ENCODE measurements around the gene SPDYE4. TPM values are rescaled to one million over a fixed set of nuclear protein-coding genes. Genes with fewer than 3 reads are reported as not detected.
"Not testable (repeated sequence)": the region's sequence is repeated elsewhere in the genome, so short reads cannot be mapped to it uniquely, and the experiment has no call there.

Gene SPDYE4
- not detected in 2 replicates for total RNA-seq (2014; rRNA removed; shearing (Covaris generic))
- polyA plus RNA-seq (2015; cell fraction: cytosol; rRNA removed), result not detected in 2 replicates
- not detected in 2 replicates for polyA plus RNA-seq (2015; cell fraction: nucleus; rRNA removed)

GRCh38 chr17:8758137-8758596 lies at the start of gene SPDYE4:
Gene SPDYE4 (minus strand): TSS chr17:8758546. CDS start chr17:8758382, 164 bp downstream.
- DNase-seq (ENCODE audit: low read depth), result no peak

- peak; percentile 59 for DNase-seq (ENCODE audit: low read depth)
Measured at GRCh38 chr17:8806926-8807550, 48.7 kb upstream of the SPDYE4 start.

GRCh38 chr17:8806253-8806925 lies 48.0 kb upstream of the SPDYE4 start:
- DNase-seq (ENCODE audit: low read depth), result no peak

- DNase-seq (ENCODE audit: low read depth), result not testable (repeated sequence)
Measured at GRCh38 chr17:8805396-8805795, 47.0 kb upstream of the SPDYE4 start.

GRCh38 chr17:8803531-8804420 lies 45.4 kb upstream of the SPDYE4 start:
- peak; percentile 9 for DNase-seq (ENCODE audit: low read depth)

- no peak for DNase-seq (ENCODE audit: low read depth)
Measured at GRCh38 chr17:8801135-8801840, 42.9 kb upstream of the SPDYE4 start.

GRCh38 chr17:8800656-8801055 lies 42.3 kb upstream of the SPDYE4 start:
- DNase-seq (ENCODE audit: low read depth), result no peak

GRCh38 chr17:8799570-8800212 lies 41.3 kb upstream of the SPDYE4 start:
- DNase-seq (ENCODE audit: low read depth), result no peak

- DNase-seq (ENCODE audit: low read depth), result no peak
Measured at GRCh38 chr17:8798846-8799569, 40.7 kb upstream of the SPDYE4 start, which contains the start of gene MFSD6L. Gene MFSD6L (minus strand): TSS chr17:8799365. CDS start chr17:8799120, 245 bp downstream.

GRCh38 chr17:8798176-8798845 lies 40.0 kb upstream of the SPDYE4 start:
- no peak for DNase-seq (ENCODE audit: low read depth)

- DNase-seq (ENCODE audit: low read depth), result no peak
Measured at GRCh38 chr17:8797621-8798175, 39.4 kb upstream of the SPDYE4 start.

GRCh38 chr17:8794636-8795035 lies 36.3 kb upstream of the SPDYE4 start:
- DNase-seq (ENCODE audit: low read depth), result no peak

GRCh38 chr17:8793649-8794048 lies 35.3 kb upstream of the SPDYE4 start:
- DNase-seq (ENCODE audit: low read depth), result no peak

- DNase-seq (ENCODE audit: low read depth), result no peak
Measured at GRCh38 chr17:8792646-8793045, 34.3 kb upstream of the SPDYE4 start.

- DNase-seq (ENCODE audit: low read depth), result peak; percentile 75
Measured at GRCh38 chr17:8791910-8792270, 33.5 kb upstream of the SPDYE4 start.

GRCh38 chr17:8791248-8791909 lies 33.0 kb upstream of the SPDYE4 start:
- DNase-seq (ENCODE audit: low read depth), result no peak

GRCh38 chr17:8789743-8790142 lies 31.4 kb upstream of the SPDYE4 start:
- DNase-seq (ENCODE audit: low read depth), result no peak

GRCh38 chr17:8788998-8789397 lies 30.7 kb upstream of the SPDYE4 start:
- no peak for DNase-seq (ENCODE audit: low read depth)

Data from HT1080 (cell line).